GM19035 (cell line): ENCODE results near the gene VGLL2.
"Not testable (repeated sequence)": the region's sequence is repeated elsewhere in the genome, so short reads cannot be mapped to it uniquely, and the experiment has no call there.

Experiments used
- ATAC-seq: cut with Tn5 transposase; IDR thresholded peaks from one replicate; pipeline ENCODE4 v1.9.1; 2021; ENCODE audit not compliant: unreplicated experiment

Gene VGLL2

GRCh38 chr6:117265410-117266256 is at the start of gene VGLL2:
TSS of gene VGLL2 (plus strand) at chr6:117265558. CDS start at chr6:117265764, 206 bp downstream.
- no peak for ATAC-seq

GRCh38 chr6:117222861-117223260 is 42.5 kb upstream of the VGLL2 start:
- ATAC-seq: no peak

GRCh38 chr6:117226778-117227177 is 38.6 kb upstream of the VGLL2 start:
- ATAC-seq: no peak

GRCh38 chr6:117227245-117227962 is 38.0 kb upstream of the VGLL2 start:
- ATAC-seq: no peak

GRCh38 chr6:117228202-117228601 is 37.2 kb upstream of the VGLL2 start:
- ATAC-seq: no peak

- no peak for ATAC-seq
Measured at GRCh38 chr6:117229870-117230269, 35.5 kb upstream of the VGLL2 start.

- no peak for ATAC-seq
Measured at GRCh38 chr6:117231466-117231865, 33.9 kb upstream of the VGLL2 start.

- no peak for ATAC-seq
Measured at GRCh38 chr6:117232196-117232595, 33.2 kb upstream of the VGLL2 start.

GRCh38 chr6:117233145-117233544 is 32.2 kb upstream of the VGLL2 start:
- ATAC-seq: no peak

GRCh38 chr6:117237561-117237960 is 27.8 kb upstream of the VGLL2 start:
- no peak for ATAC-seq

GRCh38 chr6:117244571-117244970 is 20.8 kb upstream of the VGLL2 start:
- not testable (repeated sequence) for ATAC-seq

GRCh38 chr6:117244979-117245378 is 20.4 kb upstream of the VGLL2 start:
- ATAC-seq: not testable (repeated sequence)

GRCh38 chr6:117253785-117254184 is 11.6 kb upstream of the VGLL2 start:
- ATAC-seq: no peak

- no peak for ATAC-seq
Measured at GRCh38 chr6:117262799-117263198, 2.6 kb upstream of the VGLL2 start.

GRCh38 chr6:117263353-117263927 is 1.9 kb upstream of the VGLL2 start:
- no peak for ATAC-seq

GRCh38 chr6:117264369-117264691 is 1.0 kb upstream of the VGLL2 start:
- ATAC-seq: peak; percentile 7

GRCh38 chr6:117264692-117265409 is 507 bp upstream of the VGLL2 start:
- peak; percentile 45 for ATAC-seq

- ATAC-seq: no peak
Measured at GRCh38 chr6:117266257-117267053, 1.1 kb downstream of the VGLL2 start.

GRCh38 chr6:117267054-117267347 is 1.6 kb downstream of the VGLL2 start:
- ATAC-seq: no peak

- ATAC-seq: no peak
Measured at GRCh38 chr6:117267766-117268534, 2.6 kb downstream of the VGLL2 start.
